Effector CD8-positive, alpha-beta T cell (primary cell): ENCODE results near the gene BAIAP2.

Experiments
- DNase-seq: peaks from one replicate; lab custom pipeline; 2025; lab: John Stamatoyannopoulos, UW

The BAIAP2 gene

GRCh38 chr17:81158688-81159590, 124.0 kb downstream of the BAIAP2 start:
- DNase-seq: no peak

- DNase-seq: no peak
These were observed 124.8 kb downstream of the BAIAP2 start for GRCh38 chr17:81159611-81160265.

GRCh38 chr17:81160306-81160705, 125.4 kb downstream of the BAIAP2 start:
- no peak for DNase-seq

GRCh38 chr17:81160747-81161453, 125.9 kb downstream of the BAIAP2 start:
- no peak for DNase-seq

GRCh38 chr17:81161536-81161935, 126.6 kb downstream of the BAIAP2 start:
- no peak for DNase-seq

GRCh38 chr17:81161972-81162371, 127.0 kb downstream of the BAIAP2 start:
- DNase-seq: no peak

GRCh38 chr17:81162491-81162890, 127.5 kb downstream of the BAIAP2 start:
- DNase-seq: no peak

- DNase-seq: no peak
These were observed 128.2 kb downstream of the BAIAP2 start for GRCh38 chr17:81163051-81163695.

GRCh38 chr17:81163703-81164370, 128.9 kb downstream of the BAIAP2 start:
- DNase-seq: no peak

- DNase-seq: no peak
These were observed 129.7 kb downstream of the BAIAP2 start for GRCh38 chr17:81164371-81165245.

GRCh38 chr17:81165246-81166032, 130.5 kb downstream of the BAIAP2 start, which contains the start of gene PVALEF:
Gene PVALEF, plus strand, starts transcription at chr17:81165507. Its CDS starts 15,720 bp downstream, at chr17:81181227.
- no peak for DNase-seq

GRCh38 chr17:81166033-81166492, 131.1 kb downstream of the BAIAP2 start, which contains the start of gene AATK:
Gene AATK, minus strand, starts transcription at chr17:81166221. Its CDS starts 229 bp downstream, at chr17:81165992.
- no peak for DNase-seq
